ENCODE results near the gene FAM168A.

Gene FAM168A

GRCh38 chr11:73597956-73598718 is at the start of gene FAM168A:
FAM168A (minus strand) TSS chr11:73598112; CDS start chr11:73468474, 129,638 bp downstream.
- peak; percentile 89 for DNase-seq (ENCODE audit: low read depth)

GRCh38 chr11:73647459-73648100 is 49.7 kb upstream of the FAM168A start:
- DNase-seq (ENCODE audit: low read depth): peak; percentile 87

- no peak for DNase-seq (ENCODE audit: low read depth)
These were observed 48.2 kb upstream of the FAM168A start, which contains the start of gene PLEKHB1 for GRCh38 chr11:73645972-73646631. PLEKHB1 (plus strand) TSS chr11:73646581; CDS start chr11:73646609, 28 bp downstream.

- no peak for DNase-seq (ENCODE audit: low read depth)
These were observed 47.4 kb upstream of the FAM168A start for GRCh38 chr11:73645121-73645969.

GRCh38 chr11:73641668-73642067 is 43.8 kb upstream of the FAM168A start:
- no peak for DNase-seq (ENCODE audit: low read depth)

- no peak for DNase-seq (ENCODE audit: low read depth)
These were observed 42.7 kb upstream of the FAM168A start for GRCh38 chr11:73640592-73640991.

- DNase-seq (ENCODE audit: low read depth): no peak
These were observed 39.1 kb upstream of the FAM168A start for GRCh38 chr11:73637012-73637411.

- no peak for DNase-seq (ENCODE audit: low read depth)
These were observed 38.3 kb upstream of the FAM168A start for GRCh38 chr11:73636249-73636648.

GRCh38 chr11:73635721-73636120 is 37.8 kb upstream of the FAM168A start:
- DNase-seq (ENCODE audit: low read depth): no peak

GRCh38 chr11:73633999-73634398 is 36.1 kb upstream of the FAM168A start:
- no peak for DNase-seq (ENCODE audit: low read depth)

- no peak for DNase-seq (ENCODE audit: low read depth)
These were observed 35.1 kb upstream of the FAM168A start for GRCh38 chr11:73632996-73633395.

- DNase-seq (ENCODE audit: low read depth): no peak
These were observed 32.0 kb upstream of the FAM168A start for GRCh38 chr11:73629907-73630306.

- peak; percentile 61 for DNase-seq (ENCODE audit: low read depth)
These were observed 27.9 kb upstream of the FAM168A start for GRCh38 chr11:73625696-73626318.

- no peak for DNase-seq (ENCODE audit: low read depth)
These were observed 25.8 kb upstream of the FAM168A start for GRCh38 chr11:73623686-73624085.

- no peak for DNase-seq (ENCODE audit: low read depth)
These were observed 25.1 kb upstream of the FAM168A start for GRCh38 chr11:73622926-73623593.

GRCh38 chr11:73614591-73614990 is 16.7 kb upstream of the FAM168A start:
- DNase-seq (ENCODE audit: low read depth): no peak

GRCh38 chr11:73612601-73613140 is 14.8 kb upstream of the FAM168A start:
- DNase-seq (ENCODE audit: low read depth): no peak

GRCh38 chr11:73598719-73599379 is 937 bp upstream of the FAM168A start:
- no peak for DNase-seq (ENCODE audit: low read depth)

- DNase-seq (ENCODE audit: low read depth): no peak
These were observed 466 bp downstream of the FAM168A start for GRCh38 chr11:73597336-73597955.

GRCh38 chr11:73596547-73596946 is 1.4 kb downstream of the FAM168A start:
- no peak for DNase-seq (ENCODE audit: low read depth)
